Activated CD4-positive, alpha-beta T cell treated with anti-CD3 and anti-CD28 coated beads for 24 hours (primary cell): ENCODE measurements around the gene ZNF30.
"Not testable (repeated sequence)": the region's sequence is repeated elsewhere in the genome, so short reads cannot be mapped to it uniquely, and the experiment has no call there.

Source experiments
- DNase-seq, 2 donors: peaks; one replicate each; pipeline ENCODE4 v3.0.0-alpha.2; 2020; ENCODE audit warnings: low read depth in 2 of 2

Gene ZNF30

GRCh38 chr19:34960103-34960805, 33.6 kb downstream of the ZNF30 start:
- DNase-seq, result no peak

- DNase-seq, result no peak
Measured at GRCh38 chr19:34960940-34961679, 34.4 kb downstream of the ZNF30 start.

GRCh38 chr19:34961775-34962686, 35.3 kb downstream of the ZNF30 start:
- DNase-seq, result no peak

DNA sequence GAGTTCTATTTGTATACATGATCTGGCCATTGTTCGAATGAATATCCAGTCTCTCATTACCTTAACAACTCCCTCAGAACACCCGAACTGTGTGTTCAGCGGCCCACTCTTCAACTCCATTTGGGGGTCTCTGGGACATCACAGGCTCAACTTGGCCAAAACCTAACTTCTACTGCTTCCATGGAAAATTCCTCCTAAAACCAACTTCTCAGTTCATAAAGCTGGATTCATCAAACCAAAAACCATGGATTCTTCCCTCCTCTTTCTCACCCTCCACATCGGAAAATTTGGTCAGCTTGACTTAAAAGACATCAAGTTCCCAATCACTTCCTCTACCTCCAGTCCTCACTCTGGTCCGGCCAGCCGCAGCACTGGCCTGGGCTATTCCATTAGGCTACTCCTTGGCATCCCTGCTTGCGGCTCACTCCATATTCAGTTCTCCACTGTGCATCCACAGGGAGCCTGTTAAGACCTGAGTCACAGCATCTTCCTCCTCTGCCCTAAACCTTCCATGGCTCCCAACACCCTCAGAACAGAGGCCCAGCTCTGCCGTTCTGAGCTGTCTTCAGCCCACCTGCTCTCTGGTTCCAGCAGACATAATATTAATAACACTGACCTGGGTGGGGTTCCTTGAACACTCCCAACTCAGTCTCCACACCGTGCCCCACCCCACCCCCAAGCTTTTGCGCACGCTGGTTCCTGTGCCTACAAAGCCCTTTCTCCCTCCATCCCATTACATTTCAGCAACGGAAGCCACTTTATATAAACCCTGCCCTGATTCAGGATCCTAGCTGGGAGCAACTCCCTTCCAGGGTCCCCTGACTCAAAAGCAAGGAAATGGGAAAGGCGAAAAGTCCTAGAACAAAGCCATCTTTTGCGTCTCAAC, 36.2 kb downstream of the ZNF30 start:
- DNase-seq, result no peak

- DNase-seq, result peak in 1 of 2 donors; percentile 41
Measured at GRCh38 chr19:34963573-34964406, 37.1 kb downstream of the ZNF30 start, which contains the start of gene ZNF792. Gene ZNF792 (minus strand): TSS chr19:34964229. CDS start chr19:34963662, 567 bp downstream.

GRCh38 chr19:34964598-34964997, 37.9 kb downstream of the ZNF30 start:
- no peak for DNase-seq

DNA sequence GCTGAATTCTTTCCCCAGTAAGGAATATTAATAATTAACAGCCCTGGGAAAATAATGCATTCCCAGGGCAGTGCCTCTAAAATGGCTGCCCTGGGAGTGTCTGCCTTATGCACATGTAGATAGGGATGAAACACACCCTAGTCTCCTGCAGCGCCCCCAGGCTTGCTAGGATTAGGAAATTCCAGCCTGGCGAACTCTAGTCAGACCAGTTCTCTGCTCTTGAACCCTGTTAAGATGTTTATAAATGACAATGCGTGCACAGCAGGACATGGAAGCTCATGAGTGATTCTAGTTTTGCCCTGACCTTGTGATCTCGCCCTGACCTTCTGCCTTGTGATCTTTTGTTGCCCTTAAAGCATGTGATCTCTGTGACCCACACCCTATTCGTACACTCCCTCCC, 38.8 kb downstream of the ZNF30 start:
- not testable (repeated sequence) for DNase-seq

DNA sequence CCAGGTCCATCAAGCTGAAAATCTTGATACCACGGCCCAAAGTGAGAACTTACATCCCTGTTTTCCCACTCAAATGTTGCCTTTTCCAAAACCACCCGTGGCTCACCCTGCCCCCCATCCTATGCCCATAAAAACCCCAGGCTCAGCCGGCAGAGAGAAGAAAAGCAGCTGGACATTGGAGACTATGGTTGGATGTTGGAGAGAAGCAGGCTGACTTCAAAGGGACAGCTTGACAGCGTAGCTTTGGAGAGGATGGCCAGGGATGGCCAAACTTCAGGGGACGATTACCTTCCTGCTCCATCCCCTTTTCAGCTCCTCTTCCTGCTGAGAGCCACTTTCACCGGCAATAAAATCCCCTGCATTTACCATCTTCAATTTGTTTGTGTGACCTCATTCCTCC, 40.8 kb downstream of the ZNF30 start:
- DNase-seq, result no peak

DNA sequence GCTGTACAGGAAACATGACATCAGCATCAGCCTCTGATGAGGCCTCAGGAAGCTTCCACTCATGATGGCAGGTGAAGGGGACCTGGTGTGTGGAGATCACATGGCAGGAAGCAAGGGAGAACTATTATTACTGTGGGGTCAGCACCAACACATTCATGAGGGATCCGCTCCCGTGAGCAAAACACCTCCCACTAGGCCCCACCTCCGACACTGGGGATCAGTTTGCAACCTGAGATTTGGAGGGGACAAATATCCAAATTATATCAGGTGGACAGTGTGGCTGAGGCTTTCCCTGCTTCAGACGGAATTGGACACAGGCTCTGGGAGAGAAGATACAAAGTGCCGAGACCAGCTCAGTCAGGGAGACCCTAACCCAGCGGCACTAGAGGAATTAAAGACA, 43.0 kb downstream of the ZNF30 start:
- DNase-seq, result no peak

DNA sequence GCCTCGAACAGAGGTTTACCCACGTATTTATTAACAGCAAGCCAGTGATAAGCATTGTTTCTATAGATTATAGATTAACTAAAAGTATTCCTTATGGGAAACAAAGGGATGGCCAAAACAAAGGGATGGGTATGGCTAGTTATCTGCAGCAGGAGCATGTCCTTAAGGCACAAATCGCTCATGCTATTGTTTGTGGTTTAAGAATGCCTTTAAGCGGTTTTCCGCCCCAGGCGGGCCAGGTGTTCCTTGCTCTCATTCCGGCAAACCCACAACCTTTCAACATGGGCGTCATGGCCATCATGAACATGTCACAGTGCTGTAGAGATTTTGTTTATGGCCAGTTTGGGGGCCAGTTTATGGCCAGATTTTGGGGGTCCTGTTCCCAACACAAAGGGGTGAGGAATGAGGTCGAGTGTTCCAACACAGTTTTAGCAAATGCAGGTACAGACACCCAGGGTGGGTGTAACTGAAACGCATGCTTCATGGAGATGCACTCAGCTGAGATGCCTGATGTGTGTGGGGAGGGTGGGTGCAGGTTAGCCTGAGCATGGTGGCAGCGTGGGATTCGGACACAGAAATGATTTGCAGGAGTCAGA, 43.6 kb downstream of the ZNF30 start:
- not testable (repeated sequence) for DNase-seq

DNA sequence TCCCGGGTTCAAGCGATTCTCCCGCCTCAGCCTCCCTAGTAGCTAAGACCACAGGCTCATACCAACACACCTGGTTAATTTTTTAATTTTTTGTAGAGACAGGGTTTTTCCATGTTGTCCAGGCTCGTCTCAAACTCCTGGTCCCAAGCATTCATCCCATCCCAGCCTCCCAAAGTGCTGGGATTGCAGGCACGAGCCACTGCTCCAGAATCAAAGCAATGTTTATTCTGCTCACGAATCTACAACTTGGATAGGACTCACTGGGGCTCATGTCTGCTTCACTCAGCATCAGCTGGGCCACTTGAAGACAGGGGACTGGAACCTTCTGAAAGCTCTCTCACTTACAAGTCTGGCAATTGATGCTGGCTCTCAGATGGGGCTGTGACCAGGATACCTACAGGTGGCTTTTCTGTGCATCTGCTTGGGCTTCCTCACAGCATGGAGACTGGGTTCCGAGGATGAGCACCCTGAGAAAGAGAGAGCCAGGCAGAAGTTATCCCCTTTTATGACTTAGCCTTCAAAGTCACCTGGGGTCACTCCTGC, 45.5 kb downstream of the ZNF30 start:
- DNase-seq, result no peak

DNA sequence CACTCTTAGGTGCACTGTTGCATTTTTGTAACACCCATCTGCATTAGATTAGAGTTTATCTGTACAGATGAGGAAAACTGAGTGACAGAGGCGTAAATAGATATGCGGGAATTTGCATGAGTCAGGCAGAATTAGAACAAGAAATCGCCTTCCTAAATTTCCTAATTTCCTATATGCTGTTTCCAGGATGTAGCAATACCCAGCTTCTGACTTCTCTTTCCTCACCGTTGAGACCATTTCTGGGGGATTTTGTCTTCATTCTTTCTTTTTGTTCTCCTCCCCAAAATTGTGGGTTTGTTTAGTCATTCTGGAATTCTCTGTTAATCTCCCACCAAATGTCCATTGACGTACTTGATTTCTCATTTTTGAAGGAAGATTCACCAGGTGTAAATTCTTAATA, 47.9 kb downstream of the ZNF30 start:
- DNase-seq, result no peak

- no peak for DNase-seq
Measured at GRCh38 chr19:34975056-34975455, 48.4 kb downstream of the ZNF30 start.

GRCh38 chr19:34976611-34977010, 49.9 kb downstream of the ZNF30 start:
- no peak for DNase-seq

DNA sequence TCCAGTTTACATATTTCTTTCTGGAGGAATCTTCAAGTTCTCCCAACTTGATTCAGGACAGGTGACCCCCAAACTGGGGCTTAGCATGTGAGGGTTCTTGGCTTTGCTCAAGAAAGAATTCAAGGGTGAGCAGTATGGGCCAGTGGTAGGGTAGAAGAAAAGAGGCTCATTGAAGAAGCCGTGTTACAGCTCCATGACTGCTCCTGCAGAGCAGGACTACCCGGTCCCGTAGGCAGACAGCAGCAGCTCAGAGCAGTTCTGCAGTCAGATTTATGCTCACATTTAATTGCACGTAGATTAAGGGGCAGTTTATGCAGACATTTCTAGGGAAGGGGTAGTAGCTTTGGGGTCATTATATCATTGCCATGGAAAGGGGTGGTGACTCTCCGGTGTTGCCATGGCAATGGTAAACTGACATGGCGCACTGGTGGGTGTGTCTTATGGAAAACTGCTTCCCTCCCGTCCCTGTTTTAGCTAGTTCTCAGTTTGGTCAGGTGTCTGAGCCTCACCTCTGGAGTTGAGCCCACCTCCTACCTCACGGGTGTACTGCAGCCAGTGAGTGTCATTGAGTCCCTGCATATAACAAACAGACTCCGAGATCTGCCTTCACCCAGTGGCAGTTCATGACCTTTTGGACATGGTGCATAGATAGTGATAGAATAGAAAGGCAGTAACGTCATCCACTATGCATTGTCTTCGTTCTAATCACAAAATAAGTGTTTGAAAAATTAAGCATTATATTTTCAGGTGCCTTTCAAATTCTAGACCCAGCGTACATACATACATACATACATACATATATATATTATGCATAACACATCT, 53.3 kb downstream of the ZNF30 start:
- no peak for DNase-seq

DNA sequence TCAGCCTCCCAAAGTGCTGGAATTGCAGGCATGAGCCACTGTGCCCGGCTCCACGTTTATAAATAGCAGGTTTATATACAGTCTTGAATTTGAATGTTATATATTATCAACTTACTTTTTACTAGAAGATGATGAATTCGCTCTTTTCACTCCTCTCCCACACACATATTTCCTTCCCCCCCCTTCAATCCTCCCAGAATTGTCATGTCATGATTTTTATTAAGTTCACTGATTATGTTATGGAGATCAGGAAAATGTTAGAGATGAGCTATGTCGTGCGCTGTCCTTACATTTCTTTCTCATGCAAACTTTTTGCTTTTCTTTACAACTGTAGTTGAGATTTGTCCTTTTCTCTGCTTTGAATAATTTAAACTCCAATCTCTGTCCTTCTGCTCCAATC, 55.6 kb downstream of the ZNF30 start:
- no peak for DNase-seq

GRCh38 chr19:34983786-34984185, 57.1 kb downstream of the ZNF30 start:
- DNase-seq, result no peak

- DNase-seq, result no peak
Measured at GRCh38 chr19:34984287-34984686, 57.6 kb downstream of the ZNF30 start.
